Measurements from ENCODE around the gene P3H2.

DNA sequence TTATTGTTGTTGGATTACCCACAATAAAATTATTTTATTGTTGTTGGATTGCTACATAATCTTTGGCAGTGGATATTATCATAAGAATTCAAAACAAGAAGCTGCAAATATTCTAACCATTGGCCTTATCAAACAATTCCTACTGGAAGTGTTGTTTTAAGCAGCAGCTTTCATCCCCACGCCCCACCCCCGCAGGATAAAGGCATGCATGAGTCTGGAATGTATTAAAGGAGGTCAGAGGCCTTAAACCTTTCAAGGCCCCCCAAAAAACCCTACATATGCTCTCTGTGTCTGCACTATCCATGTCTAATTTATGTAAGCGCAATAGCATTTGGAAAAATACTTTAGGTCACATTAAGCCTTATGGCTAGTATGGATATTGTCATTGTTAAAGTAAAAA lies 23.1 kb downstream of the P3H2 start:
- TF ChIP-seq TEAD2 (tag; IDR thresholded peaks at IDR 0.05), result no peak
- TF ChIP-seq POLR2A (conservative IDR thresholded peaks at IDR 0.05), result no peak
- no peak for TF ChIP-seq POLR2AphosphoS5 (IDR thresholded peaks at IDR 0.05; ENCODE audit: control insufficient read depth, insufficient read depth, low read depth, low read length)
- no peak for TF ChIP-seq TAF1 (IDR thresholded peaks at IDR 0.05; ENCODE audit: control insufficient read depth, extremely low read depth, insufficient read depth, low read length, severe bottlenecking)
- no peak for TF ChIP-seq MED1 (CRISPR knock-in tag; IDR thresholded peaks at IDR 0.05; ENCODE audit: borderline replicate concordance)
- no peak for TF ChIP-seq CHCHD3 (CRISPR knock-in tag; IDR thresholded peaks at IDR 0.05)
- TF ChIP-seq, protein P1, sequence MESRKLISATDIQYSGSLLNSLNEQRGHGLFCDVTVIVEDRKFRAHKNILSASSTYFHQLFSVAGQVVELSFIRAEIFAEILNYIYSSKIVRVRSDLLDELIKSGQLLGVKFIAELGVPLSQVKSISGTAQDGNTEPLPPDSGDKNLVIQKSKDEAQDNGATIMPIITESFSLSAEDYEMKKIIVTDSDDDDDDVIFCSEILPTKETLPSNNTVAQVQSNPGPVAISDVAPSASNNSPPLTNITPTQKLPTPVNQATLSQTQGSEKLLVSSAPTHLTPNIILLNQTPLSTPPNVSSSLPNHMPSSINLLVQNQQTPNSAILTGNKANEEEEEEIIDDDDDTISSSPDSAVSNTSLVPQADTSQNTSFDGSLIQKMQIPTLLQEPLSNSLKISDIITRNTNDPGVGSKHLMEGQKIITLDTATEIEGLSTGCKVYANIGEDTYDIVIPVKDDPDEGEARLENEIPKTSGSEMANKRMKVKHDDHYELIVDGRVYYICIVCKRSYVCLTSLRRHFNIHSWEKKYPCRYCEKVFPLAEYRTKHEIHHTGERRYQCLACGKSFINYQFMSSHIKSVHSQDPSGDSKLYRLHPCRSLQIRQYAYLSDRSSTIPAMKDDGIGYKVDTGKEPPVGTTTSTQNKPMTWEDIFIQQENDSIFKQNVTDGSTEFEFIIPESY (CRISPR knock-in tag; IDR thresholded peaks at IDR 0.05), result no peak
- TF ChIP-seq NFXL1 (CRISPR knock-in tag; IDR thresholded peaks at IDR 0.05), result no peak
- TF ChIP-seq ZHX1 (conservative IDR thresholded peaks at IDR 0.05; ENCODE audit: low read length), result no peak
- no peak for TF ChIP-seq TCF7L2 (IDR thresholded peaks at IDR 0.05; ENCODE audit: low read depth, low read length)
